Activated CD8-positive, alpha-beta T cell treated with anti-CD3 and anti-CD28 coated beads, Interleukin-2, amount 10 ng/mL, durations not matched to agents 7 days and 5 days (primary cell): ENCODE measurements around the gene HHEX. TPM values are rescaled to one million over a fixed set of nuclear protein-coding genes. Genes with fewer than 3 reads are reported as not detected.
A peak's percentile ranks its signal among the peaks of the same experiment; 100 is the strongest.
"Not testable (repeated sequence)": the region's sequence is repeated elsewhere in the genome, so short reads cannot be mapped to it uniquely, and the experiment has no call there.

Experiments
- ATAC-seq: fragments of 150-1000 bp; cut with Tn5 transposase; one replicate; pipeline ENCODE4 v1.10.0; 2021; ENCODE audit warnings: moderate library complexity
- CTCF ChIA-PET: fragments of 350-600 bp; sonication (Branson Sonifier 250); formaldehyde crosslinking; loops from one replicate; lab custom pipeline; 2021; ENCODE audit warnings: antibody characterized with exemption; lab: Charles Lee
- POLR2A ChIA-PET: fragments of 350-600 bp; sonication (Branson Sonifier 250); formaldehyde crosslinking; loops from one replicate; lab custom pipeline; 2021; ENCODE audit warnings: antibody characterized with exemption; lab: Charles Lee
- DNase-seq: peaks from one replicate; pipeline ENCODE4 v3.0.0-alpha.2; 2020
- H3K27ac Mint-ChIP-seq: one replicate; pipeline ENCODE4 v1.8.0; 2021; ENCODE audit warnings: mild to moderate bottlenecking, mixed read lengths
- H3K27me3 Mint-ChIP-seq: one replicate; pipeline ENCODE4 v1.8.0; 2021; ENCODE audit warnings: low read depth, mixed read lengths
- H3K36me3 Mint-ChIP-seq: one replicate; pipeline ENCODE4 v1.8.0; 2021; ENCODE audit warnings: low read depth, mixed read lengths
- H3K4me1 Mint-ChIP-seq: one replicate; pipeline ENCODE4 v1.8.0; 2021; ENCODE audit warnings: low read depth, mixed read lengths
- H3K4me3 Mint-ChIP-seq: one replicate; pipeline ENCODE4 v1.8.0; 2021; ENCODE audit warnings: mild to moderate bottlenecking, mixed read lengths
- H3K9me3 Mint-ChIP-seq: one replicate; pipeline ENCODE4 v1.8.0; 2022; ENCODE audit warnings: mixed read lengths; ENCODE audit not compliant: insufficient read depth
- total RNA-seq, 2 experiments: library from RNA; stranded (reverse); gene quantifications; one replicate each; pipeline ENCODE4 v1.2.3, GENCODE V29; 2021

Gene HHEX
- under 1 TPM in 1 of 2 experiments, not detected in 1; 0.13 TPM for total RNA-seq

DNA sequence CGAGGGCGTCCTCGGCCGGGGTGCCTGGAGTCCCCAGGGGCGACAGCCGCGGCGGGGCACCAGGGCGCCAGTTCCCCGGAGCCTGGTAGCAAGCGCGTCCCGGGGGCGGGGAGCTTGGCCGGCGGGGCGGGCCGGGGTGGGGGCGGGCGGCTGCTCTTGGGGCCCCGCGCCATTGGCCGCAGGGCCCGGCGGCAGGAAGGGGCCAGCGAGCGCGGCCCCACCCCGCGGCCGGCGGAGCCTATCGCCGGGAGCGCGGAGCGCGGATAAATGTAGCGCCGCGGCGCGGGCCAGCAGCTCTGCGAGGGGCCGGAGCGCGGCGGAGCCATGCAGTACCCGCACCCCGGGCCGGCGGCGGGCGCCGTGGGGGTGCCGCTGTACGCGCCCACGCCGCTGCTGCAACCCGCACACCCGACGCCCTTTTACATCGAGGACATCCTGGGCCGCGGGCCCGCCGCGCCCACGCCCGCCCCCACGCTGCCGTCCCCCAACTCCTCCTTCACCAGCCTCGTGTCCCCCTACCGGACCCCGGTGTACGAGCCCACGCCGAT, at the start of gene HHEX:
Gene HHEX, plus strand, starts transcription at position 293 of the 548 bp plus-strand sequence. Its CDS starts 32 bp downstream, at position 325.
- DNase-seq (peak; percentile 33), ATAC-seq (peak; percentile 67)
- no peaks in the 10 kb centered on the region for H3K9me3 Mint-ChIP-seq
- H3K4me1 Mint-ChIP-seq: peaks cover 28% of the 10 kb centered on the region
- H3K27ac Mint-ChIP-seq: no peak within 1 kb of the TSS
- CTCF ChIA-PET: no interaction called here
- peaks cover 68% of the 10 kb centered on the region for H3K27me3 Mint-ChIP-seq
- POLR2A ChIA-PET: no interaction called here
- H3K36me3 Mint-ChIP-seq: no peaks in the 10 kb centered on the region
- H3K4me3 Mint-ChIP-seq: peak within 1 kb of the TSS; percentile 63

DNA sequence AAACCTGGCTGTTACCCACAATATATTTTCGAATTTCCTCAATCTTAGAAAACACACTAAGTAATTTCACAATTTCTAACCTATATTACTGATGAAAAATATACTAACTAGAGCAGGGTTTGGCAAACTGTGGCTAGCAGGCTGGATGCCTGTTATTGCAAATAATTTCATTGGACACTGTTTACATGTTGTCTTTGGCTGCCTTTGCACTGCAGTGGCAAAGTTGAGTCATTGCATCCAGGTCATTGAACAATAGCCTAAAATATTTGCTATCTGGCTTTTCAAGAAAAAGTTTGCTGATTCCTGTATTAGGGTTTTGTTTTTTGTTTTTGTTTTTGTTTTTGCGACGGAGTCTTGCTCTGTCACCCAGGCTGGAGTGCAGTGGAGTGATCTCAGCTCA, 49.6 kb upstream of the HHEX start:
- Mint-ChIP-seq H3K27ac (no peak overlapping the region), H3K27me3 (no peaks in the 10 kb centered on the region), H3K36me3 (peaks cover 59% of the 10 kb centered on the region), H3K4me3 (no peak overlapping the region), H3K4me1 (peaks cover 8% of the 10 kb centered on the region), H3K9me3 (no peaks in the 10 kb centered on the region)
- ATAC-seq (no peak), DNase-seq (no peak)
- CTCF ChIA-PET: interaction anchor here (0.6 kb wide), 1 partner anchor 41 kb away, joined by 3 read pairs; no protein-coding TSS in a partner anchor
- POLR2A ChIA-PET: no interaction called here

DNA sequence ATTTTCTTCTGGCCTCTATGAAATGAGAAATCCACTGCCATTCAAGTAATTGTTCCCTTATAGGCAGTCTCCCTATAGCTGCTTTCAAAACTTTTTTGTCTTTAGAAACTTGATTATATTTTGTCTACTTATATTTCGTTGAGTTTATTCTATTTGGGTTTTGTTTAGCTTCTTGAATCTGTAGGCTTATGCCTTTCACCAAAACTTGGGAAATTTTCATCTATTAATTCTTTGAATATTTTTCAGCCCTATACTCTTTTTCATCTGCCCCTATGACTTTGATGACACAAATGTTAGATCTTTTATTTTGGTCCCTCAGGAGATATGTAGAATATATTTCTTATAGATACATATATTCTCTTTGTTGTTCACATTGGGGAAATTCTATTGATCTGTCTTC, 48.3 kb upstream of the HHEX start:
- ATAC-seq (no peak), DNase-seq (no peak)
- H3K9me3 Mint-ChIP-seq: no peaks in the 10 kb centered on the region
- POLR2A ChIA-PET: no interaction called here
- H3K4me1 Mint-ChIP-seq: peaks cover 8% of the 10 kb centered on the region
- H3K4me3 Mint-ChIP-seq: no peak overlapping the region
- H3K27ac Mint-ChIP-seq: no peak overlapping the region
- H3K36me3 Mint-ChIP-seq: peaks cover 62% of the 10 kb centered on the region
- no peaks in the 10 kb centered on the region for H3K27me3 Mint-ChIP-seq
- CTCF ChIA-PET: no interaction called here

DNA sequence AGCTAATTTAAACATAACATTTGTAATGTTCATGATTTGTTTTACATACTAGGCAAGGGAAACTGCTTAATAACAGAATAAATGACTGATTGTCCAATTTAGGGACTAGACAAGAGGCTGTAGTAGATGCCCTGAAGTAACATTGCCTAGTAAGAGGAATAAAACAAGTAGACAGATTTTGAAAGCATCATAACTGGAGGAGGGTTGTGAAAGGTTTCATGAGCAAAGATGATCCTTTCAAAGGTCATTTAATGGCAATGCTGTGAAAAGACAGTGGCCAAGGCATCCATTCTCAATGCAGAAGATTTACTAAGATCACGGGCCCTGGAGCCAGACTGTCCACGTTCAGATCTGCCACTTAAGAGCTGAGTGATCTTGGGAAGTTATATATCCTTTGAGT, 44.8 kb upstream of the HHEX start:
- POLR2A ChIA-PET: no interaction called here
- Mint-ChIP-seq H3K27me3 (no peaks in the 10 kb centered on the region), H3K36me3 (peaks cover 64% of the 10 kb centered on the region), H3K4me3 (no peak overlapping the region), H3K9me3 (no peaks in the 10 kb centered on the region), H3K27ac (no peak overlapping the region), H3K4me1 (peaks cover 8% of the 10 kb centered on the region)
- ATAC-seq (no peak), DNase-seq (no peak)
- CTCF ChIA-PET: interaction anchor here (1.3 kb wide), 1 partner anchor 15 kb away, joined by 3 read pairs; no protein-coding TSS in a partner anchor

DNA sequence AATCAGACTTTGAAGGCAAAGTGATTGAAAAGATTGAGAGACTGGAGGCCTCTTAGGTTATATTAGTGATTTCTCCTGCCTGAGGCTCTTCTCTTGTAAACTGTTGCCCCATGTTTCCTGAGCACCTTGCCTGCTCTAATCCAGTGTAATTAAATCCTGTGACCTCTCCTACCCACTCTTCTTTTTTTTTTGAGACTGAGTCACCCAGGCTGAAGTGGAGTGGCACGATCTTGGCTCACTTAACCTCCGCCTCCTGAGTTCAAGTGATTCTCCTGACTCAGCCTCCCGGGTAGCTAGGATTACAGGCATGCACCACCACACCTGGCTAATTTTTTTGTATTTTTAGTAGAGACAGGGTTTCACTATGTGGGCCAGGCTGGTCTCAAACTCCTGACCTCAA, 38.9 kb upstream of the HHEX start:
- peaks cover 77% of the 10 kb centered on the region for H3K36me3 Mint-ChIP-seq
- H3K27me3 Mint-ChIP-seq, H3K4me3 Mint-ChIP-seq, ATAC-seq, POLR2A ChIA-PET, H3K4me1 Mint-ChIP-seq, DNase-seq, H3K27ac Mint-ChIP-seq, CTCF ChIA-PET, H3K9me3 Mint-ChIP-seq: not testable (repeated sequence)

DNA sequence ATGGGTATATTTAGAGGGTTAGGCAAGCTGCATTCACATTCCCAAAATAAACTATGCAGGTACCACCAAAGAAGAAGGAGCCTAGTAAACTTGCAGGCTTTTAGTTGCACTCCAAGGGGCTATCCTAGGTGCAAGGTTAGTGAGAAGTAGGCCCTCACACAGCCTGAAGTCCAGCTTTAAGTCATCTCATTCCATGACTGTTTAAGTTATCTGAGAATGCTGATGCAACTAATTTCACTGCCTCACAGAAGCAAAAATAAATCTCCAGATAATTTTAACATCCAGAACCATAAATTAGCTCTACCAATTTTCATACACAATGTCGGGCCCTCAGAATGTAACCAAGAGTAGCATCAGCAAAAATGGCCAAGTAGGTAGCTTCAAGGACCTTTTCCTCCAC, 34.3 kb upstream of the HHEX start:
- Mint-ChIP-seq H3K36me3 (peaks cover 57% of the 10 kb centered on the region), H3K27ac (peak overlapping the region; percentile 44), H3K9me3 (no peaks in the 10 kb centered on the region), H3K27me3 (no peaks in the 10 kb centered on the region), H3K4me1 (no peaks in the 10 kb centered on the region), H3K4me3 (no peak overlapping the region)
- DNase-seq: no peak
- ChIA-PET POLR2A (no interaction called here), CTCF (no interaction called here)
- ATAC-seq: no peak

DNA sequence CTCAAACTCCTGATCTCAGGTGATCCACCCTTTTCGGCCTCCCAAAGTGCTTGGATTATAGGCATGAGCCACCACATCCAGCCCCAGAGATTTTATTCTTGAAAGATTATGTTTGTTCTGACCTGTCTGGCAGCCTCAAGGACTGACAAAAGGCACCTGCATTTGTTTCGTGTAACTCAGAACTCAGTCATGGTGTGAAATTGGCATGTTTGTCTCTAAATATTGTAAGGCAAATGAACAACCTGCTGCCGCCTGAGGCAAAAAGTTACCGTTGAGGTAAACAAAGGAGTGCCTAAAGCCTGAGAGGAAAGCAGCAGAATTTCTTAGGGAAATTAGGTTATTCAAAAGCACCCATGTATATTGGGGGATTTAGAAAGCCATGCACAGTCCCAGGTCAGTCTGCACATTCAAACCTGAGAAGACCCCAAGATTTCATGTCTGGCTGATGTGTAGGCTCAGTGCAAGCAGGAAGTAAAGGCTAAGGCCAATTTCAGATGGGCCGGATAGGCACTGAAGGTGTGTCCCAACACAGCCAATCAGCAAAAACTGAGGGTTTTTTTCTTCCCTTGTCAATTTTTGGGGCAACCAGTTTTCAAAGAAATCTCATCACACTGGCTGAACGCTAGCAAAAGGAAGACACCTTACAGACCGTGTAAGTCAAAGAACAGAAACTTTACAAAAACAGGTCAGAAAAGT, 33.3 kb upstream of the HHEX start:
- Mint-ChIP-seq H3K27me3 (no peaks in the 10 kb centered on the region), H3K4me1 (no peaks in the 10 kb centered on the region), H3K27ac (no peak overlapping the region), H3K4me3 (no peak overlapping the region), H3K9me3 (no peaks in the 10 kb centered on the region), H3K36me3 (peaks cover 51% of the 10 kb centered on the region)
- ChIA-PET POLR2A (no interaction called here), CTCF (no interaction called here)
- ATAC-seq (no peak), DNase-seq (no peak)

DNA sequence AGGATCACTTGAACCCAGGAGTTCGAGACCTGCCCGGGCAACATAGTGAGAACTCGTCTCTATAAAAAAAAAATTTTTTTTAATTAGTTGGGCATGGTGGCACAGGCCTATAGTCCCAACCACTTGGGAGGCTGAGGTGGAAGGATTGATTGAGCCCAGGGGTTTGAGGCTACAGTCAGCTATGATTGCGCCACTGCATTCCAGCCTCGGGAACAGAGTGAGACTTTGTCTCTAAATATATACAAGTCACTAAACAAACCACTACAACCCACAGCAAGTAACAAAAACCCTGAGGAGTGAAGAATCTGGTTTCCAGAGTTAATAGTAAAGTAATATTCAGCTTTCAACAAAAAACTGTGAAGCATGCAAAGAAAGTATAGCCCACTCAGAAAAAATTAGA, 32.7 kb upstream of the HHEX start:
- H3K27ac Mint-ChIP-seq: no peak overlapping the region
- no peak for ATAC-seq
- POLR2A ChIA-PET: interaction anchor here (0.7 kb wide), 1 partner anchor 30 kb away, joined by 3 read pairs; no protein-coding TSS in a partner anchor
- DNase-seq: no peak
- H3K4me3 Mint-ChIP-seq: no peak overlapping the region
- no peaks in the 10 kb centered on the region for H3K4me1 Mint-ChIP-seq
- no peaks in the 10 kb centered on the region for H3K9me3 Mint-ChIP-seq
- H3K27me3 Mint-ChIP-seq: no peaks in the 10 kb centered on the region
- peaks cover 47% of the 10 kb centered on the region for H3K36me3 Mint-ChIP-seq
- CTCF ChIA-PET: no interaction called here

DNA sequence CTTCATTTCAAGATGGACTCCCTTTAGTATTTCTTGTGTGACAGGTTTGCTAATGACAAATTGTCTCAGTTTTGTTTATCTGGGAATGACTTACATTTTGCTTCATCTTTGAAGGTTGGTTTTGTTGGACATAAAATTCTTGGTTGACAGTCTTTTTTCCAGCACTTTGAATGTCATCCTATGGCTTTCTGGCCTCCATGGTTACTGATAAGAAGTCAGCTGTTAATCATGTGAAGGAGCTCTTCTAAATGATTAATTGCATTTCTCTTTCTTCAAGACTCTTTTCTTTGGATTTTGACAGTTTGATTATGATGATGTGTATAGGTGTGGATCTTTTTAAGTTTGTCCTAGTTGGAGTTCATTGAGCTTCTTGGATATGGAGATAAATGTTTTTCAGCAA, 26.9 kb upstream of the HHEX start:
- H3K9me3 Mint-ChIP-seq: peaks cover 11% of the 10 kb centered on the region
- peaks cover 3% of the 10 kb centered on the region for H3K36me3 Mint-ChIP-seq
- DNase-seq: no peak
- H3K4me1 Mint-ChIP-seq: no peaks in the 10 kb centered on the region
- CTCF ChIA-PET: no interaction called here
- no peaks in the 10 kb centered on the region for H3K27me3 Mint-ChIP-seq
- no peak for ATAC-seq
- no peak overlapping the region for H3K27ac Mint-ChIP-seq
- POLR2A ChIA-PET: no interaction called here
- no peak overlapping the region for H3K4me3 Mint-ChIP-seq

DNA sequence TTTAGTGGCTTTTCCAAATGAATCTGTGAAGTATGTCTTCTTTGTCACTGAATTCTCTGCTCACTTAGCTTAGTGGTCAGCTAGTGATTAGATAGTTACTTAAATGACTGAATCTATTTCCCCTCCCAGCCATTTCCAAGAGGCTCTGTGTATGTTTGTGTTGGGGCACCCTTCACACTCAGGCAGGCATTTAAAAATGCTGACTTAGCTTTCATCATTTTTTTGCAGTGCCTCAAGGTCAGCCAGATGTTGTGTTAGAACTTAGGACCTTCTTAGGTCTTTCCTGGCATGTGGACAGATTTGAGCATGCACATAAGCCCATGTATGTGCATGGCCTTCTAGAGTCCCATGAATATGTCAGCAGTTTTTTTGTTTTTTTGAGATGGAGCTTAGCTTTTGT, 25.4 kb upstream of the HHEX start:
- Mint-ChIP-seq H3K27ac (no peak overlapping the region), H3K9me3 (peaks cover 11% of the 10 kb centered on the region), H3K27me3 (peaks cover 6% of the 10 kb centered on the region), H3K4me1 (no peaks in the 10 kb centered on the region), H3K36me3 (no peaks in the 10 kb centered on the region), H3K4me3 (no peak overlapping the region)
- ATAC-seq (no peak), DNase-seq (no peak)
- ChIA-PET CTCF (no interaction called here), POLR2A (no interaction called here)

DNA sequence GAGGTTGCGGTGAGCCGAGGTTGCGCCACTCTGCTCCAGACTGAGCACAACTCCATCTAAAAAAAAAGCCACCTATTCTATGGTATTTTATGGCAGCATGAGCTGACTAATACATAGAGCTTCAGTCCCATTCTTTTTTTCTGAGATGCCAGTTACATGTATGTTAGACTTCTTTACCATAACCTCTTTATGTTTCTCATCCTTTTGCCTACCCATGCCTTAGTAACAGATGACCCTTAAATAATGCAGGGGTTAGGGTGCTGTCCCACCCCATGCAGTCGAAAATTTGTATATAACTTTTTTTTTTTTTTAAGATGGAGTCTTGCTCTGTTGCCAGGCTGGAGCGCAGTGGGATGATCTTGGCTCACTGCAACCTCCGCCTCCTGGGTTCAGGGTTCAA, 22.7 kb upstream of the HHEX start:
- ATAC-seq (no peak), DNase-seq (no peak)
- ChIA-PET POLR2A (no interaction called here), CTCF (no interaction called here)
- Mint-ChIP-seq H3K9me3 (peaks cover 11% of the 10 kb centered on the region), H3K4me3 (no peak overlapping the region), H3K27ac (no peak overlapping the region), H3K4me1 (no peaks in the 10 kb centered on the region), H3K36me3 (no peaks in the 10 kb centered on the region), H3K27me3 (peaks cover 6% of the 10 kb centered on the region)

DNA sequence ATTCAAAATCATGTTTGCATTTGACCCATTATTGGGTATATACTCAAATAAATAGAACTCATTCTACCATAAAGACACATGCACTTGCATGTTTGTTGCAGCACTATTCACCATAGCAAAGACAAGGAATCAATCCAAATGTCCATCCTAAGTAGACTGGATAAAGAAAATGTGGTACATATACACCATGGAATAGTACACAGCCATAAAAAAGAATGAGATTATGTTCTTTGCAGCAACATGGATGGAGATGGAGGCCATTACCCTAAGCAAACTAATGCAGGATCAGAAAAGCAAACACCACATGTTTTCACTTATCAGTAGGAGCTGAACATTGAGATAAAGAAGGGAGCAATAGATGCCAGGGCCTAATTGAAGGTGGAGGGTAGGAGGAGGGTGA, 12.0 kb upstream of the HHEX start:
- H3K27me3 Mint-ChIP-seq: peaks cover 4% of the 10 kb centered on the region
- H3K4me1 Mint-ChIP-seq: no peaks in the 10 kb centered on the region
- H3K9me3 Mint-ChIP-seq: no peaks in the 10 kb centered on the region
- no peak overlapping the region for H3K4me3 Mint-ChIP-seq
- CTCF ChIA-PET: no interaction called here
- no peak overlapping the region for H3K27ac Mint-ChIP-seq
- DNase-seq: no peak
- no peak for ATAC-seq
- no peaks in the 10 kb centered on the region for H3K36me3 Mint-ChIP-seq
- POLR2A ChIA-PET: no interaction called here
